ENCODE measurements around the gene RNF43.

- TF ChIP-seq CTCF (IDR thresholded peaks at IDR 0.05) = no peak
- TF ChIP-seq POLR2A (IDR thresholded peaks at IDR 0.05) = no peak
Observed at GRCh38 chr17:58413684-58414083, 3.6 kb downstream of the RNF43 start.
